Activated B cell treated with CpG ODN at 0.5 μM for 24 hours (primary cell): Measurements from ENCODE around the gene FAM234A. TPM values are rescaled to one million over a fixed set of nuclear protein-coding genes. Genes with fewer than 3 reads are reported as not detected.
"Not testable (repeated sequence)": the region's sequence is repeated elsewhere in the genome, so short reads cannot be mapped to it uniquely, and the experiment has no call there.

Source experiments
- ATAC-seq: fragments of 200-7000 bp; cut with Tn5 transposase; one replicate; pipeline ENCODE4 v1.10.0; 2021; ENCODE audit warnings: low read depth, mild to moderate bottlenecking, moderate library complexity
- CTCF ChIA-PET: fragments of 350-600 bp; sonication (Branson Sonifier 250); formaldehyde crosslinking; loops from one replicate; lab custom pipeline; 2021; ENCODE audit warnings: antibody characterized with exemption; lab: Charles Lee
- POLR2A ChIA-PET: fragments of 350-600 bp; sonication (Branson Sonifier 250); formaldehyde crosslinking; loops from one replicate; lab custom pipeline; 2021; ENCODE audit warnings: antibody characterized with exemption; lab: Charles Lee
- DNase-seq: peaks from one replicate; pipeline ENCODE4 v3.0.0; 2022
- H3K27ac Mint-ChIP-seq: one replicate; pipeline ENCODE4 v1.8.0; 2020; ENCODE audit warnings: mixed read lengths
- H3K27me3 Mint-ChIP-seq: one replicate; pipeline ENCODE4 v1.8.0; 2021; ENCODE audit warnings: mixed read lengths
- H3K36me3 Mint-ChIP-seq: one replicate; pipeline ENCODE4 v1.8.0; 2021; ENCODE audit warnings: low read depth, mixed read lengths
- H3K4me1 Mint-ChIP-seq: one replicate; pipeline ENCODE4 v1.8.0; 2021; ENCODE audit warnings: mixed read lengths
- H3K4me3 Mint-ChIP-seq: one replicate; pipeline ENCODE4 v1.8.0; 2020; ENCODE audit warnings: mild to moderate bottlenecking, mixed read lengths
- H3K9me3 Mint-ChIP-seq: one replicate; pipeline ENCODE4 v1.8.0; 2020; ENCODE audit warnings: mixed read lengths
- CTCF ChIP-seq: fragments of 200-600 bp; IDR thresholded peaks from one replicate; pipeline ENCODE4 v1.8.0; 2022; ENCODE audit warnings: antibody characterized with exemption, mild to moderate bottlenecking
- intact Hi-C: fragments of 100-400 bp; cut with micrococcal nuclease; formaldehyde crosslinking; loops from one replicate; pipeline ENCODE4 v1.15.1; 2024
- total RNA-seq: library from RNA; stranded (reverse); gene quantifications from 2 replicates; pipeline ENCODE4 v1.2.3, GENCODE V29; 2022

The FAM234A gene
- total RNA-seq, 1 donor from 2014 or later, result 49.6 TPM

GRCh38 chr16:265002-265529, 30.4 kb downstream of the FAM234A start:
- Mint-ChIP-seq H3K27me3 (no peaks in the 10 kb centered on the region), H3K36me3 (peaks cover 40% of the 10 kb centered on the region), H3K4me1 (no peaks in the 10 kb centered on the region), H3K27ac (no peak overlapping the region), H3K4me3 (no peak overlapping the region), H3K9me3 (no peaks in the 10 kb centered on the region)
- no peak for TF ChIP-seq CTCF
- CTCF ChIA-PET, result no interaction called here
- DNase-seq, result no peak
- POLR2A ChIA-PET, result interaction anchor here (0.5 kb wide), 1 partner anchor 127 kb away, joined by 3 read pairs; no protein-coding TSS in a partner anchor
- intact Hi-C loops, result no loop called here
- no peak for ATAC-seq

GRCh38 chr16:265711-266110, 31.1 kb downstream of the FAM234A start:
- no peaks in the 10 kb centered on the region for H3K9me3 Mint-ChIP-seq
- TF ChIP-seq CTCF, result no peak
- intact Hi-C loops, result no loop called here
- ChIA-PET POLR2A (no interaction called here), CTCF (no interaction called here)
- H3K27ac Mint-ChIP-seq, result no peak overlapping the region
- H3K4me1 Mint-ChIP-seq, result no peaks in the 10 kb centered on the region
- ATAC-seq (no peak), DNase-seq (no peak)
- no peaks in the 10 kb centered on the region for H3K27me3 Mint-ChIP-seq
- peaks cover 33% of the 10 kb centered on the region for H3K36me3 Mint-ChIP-seq
- no peak overlapping the region for H3K4me3 Mint-ChIP-seq

GRCh38 chr16:266258-267164, 31.9 kb downstream of the FAM234A start:
- CTCF ChIA-PET, result no interaction called here
- POLR2A ChIA-PET, result interaction anchor here (0.7 kb wide), 1 partner anchor 166 kb away, joined by 3 read pairs; no protein-coding TSS in a partner anchor
- ATAC-seq (no peak), DNase-seq (no peak)
- intact Hi-C loops, result no loop called here
- TF ChIP-seq CTCF, result no peak
- Mint-ChIP-seq H3K36me3 (peaks cover 28% of the 10 kb centered on the region), H3K9me3 (no peaks in the 10 kb centered on the region), H3K27ac (no peak overlapping the region), H3K4me3 (no peak overlapping the region), H3K27me3 (no peaks in the 10 kb centered on the region), H3K4me1 (no peaks in the 10 kb centered on the region)

GRCh38 chr16:267562-267961, 32.9 kb downstream of the FAM234A start:
- ATAC-seq, DNase-seq, intact Hi-C loops, POLR2A ChIA-PET, H3K4me1 Mint-ChIP-seq, H3K27me3 Mint-ChIP-seq, H3K4me3 Mint-ChIP-seq, H3K9me3 Mint-ChIP-seq, H3K27ac Mint-ChIP-seq, CTCF ChIA-PET: not testable (repeated sequence)
- H3K36me3 Mint-ChIP-seq, result peaks cover 18% of the 10 kb centered on the region

- Mint-ChIP-seq H3K27ac (no peak overlapping the region), H3K9me3 (no peaks in the 10 kb centered on the region), H3K36me3 (peaks cover 15% of the 10 kb centered on the region), H3K27me3 (no peaks in the 10 kb centered on the region), H3K4me1 (no peaks in the 10 kb centered on the region), H3K4me3 (no peak overlapping the region)
- intact Hi-C loops, result no loop called here
- ATAC-seq (no peak), DNase-seq (no peak)
- ChIA-PET POLR2A (no interaction called here), CTCF (no interaction called here)
- TF ChIP-seq CTCF, result no peak
These were observed 33.8 kb downstream of the FAM234A start for GRCh38 chr16:268141-269053.
